DND-41 (cell line): Measurements from ENCODE around the gene IL17REL.

ENCODE experiments used
- EZH2 ChIP-seq: IDR thresholded peaks from 3 replicates; pipeline ENCODE4 v1.6.1; 2012; ENCODE audit warnings: borderline replicate concordance, low read depth, mild to moderate bottlenecking, moderate library complexity, low read length, inconsistent platforms; ENCODE audit not compliant: severe bottlenecking
- TF ChIP-seq, protein P1 (sequence below): IDR thresholded peaks from 2 replicates; pipeline ENCODE4 v1.5.1; 2012; ENCODE audit warnings: borderline replicate concordance, low read length, moderate library complexity, mild to moderate bottlenecking; ENCODE audit not compliant: poor library complexity, severe bottlenecking; ENCODE audit errors: extremely low read depth

DNA sequence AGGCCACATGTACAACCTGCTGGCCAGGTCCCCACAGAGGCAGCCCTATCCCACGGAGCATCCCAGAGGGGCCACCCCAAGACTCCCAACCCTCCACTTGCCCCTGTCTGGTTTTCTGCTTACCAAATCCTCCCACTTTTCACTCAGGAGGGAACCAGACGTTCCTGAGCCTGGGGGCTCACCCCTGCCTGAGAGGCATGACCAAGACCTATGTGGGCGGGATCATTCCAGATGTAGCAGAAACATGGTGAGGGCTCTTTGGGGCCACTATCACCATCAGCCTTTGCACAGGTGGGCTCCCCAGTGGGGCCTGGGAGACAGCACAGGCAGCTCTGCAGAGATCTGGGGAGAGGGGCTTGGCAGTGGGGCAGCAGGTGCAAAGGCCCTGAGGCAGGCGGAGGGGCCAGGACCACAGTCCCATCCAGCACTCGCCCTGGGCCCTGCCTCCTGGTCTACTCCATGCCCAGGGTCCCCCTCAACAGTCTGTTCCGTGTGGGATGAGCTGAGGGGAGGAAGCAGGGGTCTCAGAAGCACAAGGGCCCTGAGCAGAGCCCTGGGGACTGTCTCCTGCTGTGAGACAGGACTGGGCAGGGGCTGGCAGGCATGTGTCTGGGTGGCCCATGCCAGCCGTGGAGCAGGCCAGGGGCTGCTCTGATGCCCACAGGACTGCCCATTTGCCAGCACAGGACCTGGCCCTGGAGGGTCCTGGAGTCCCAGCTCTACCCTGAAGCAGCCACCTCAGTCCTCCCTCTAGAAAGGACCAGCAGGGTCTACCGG is 42.6 kb downstream of the IL17REL start:
- TF ChIP-seq, protein P1, sequence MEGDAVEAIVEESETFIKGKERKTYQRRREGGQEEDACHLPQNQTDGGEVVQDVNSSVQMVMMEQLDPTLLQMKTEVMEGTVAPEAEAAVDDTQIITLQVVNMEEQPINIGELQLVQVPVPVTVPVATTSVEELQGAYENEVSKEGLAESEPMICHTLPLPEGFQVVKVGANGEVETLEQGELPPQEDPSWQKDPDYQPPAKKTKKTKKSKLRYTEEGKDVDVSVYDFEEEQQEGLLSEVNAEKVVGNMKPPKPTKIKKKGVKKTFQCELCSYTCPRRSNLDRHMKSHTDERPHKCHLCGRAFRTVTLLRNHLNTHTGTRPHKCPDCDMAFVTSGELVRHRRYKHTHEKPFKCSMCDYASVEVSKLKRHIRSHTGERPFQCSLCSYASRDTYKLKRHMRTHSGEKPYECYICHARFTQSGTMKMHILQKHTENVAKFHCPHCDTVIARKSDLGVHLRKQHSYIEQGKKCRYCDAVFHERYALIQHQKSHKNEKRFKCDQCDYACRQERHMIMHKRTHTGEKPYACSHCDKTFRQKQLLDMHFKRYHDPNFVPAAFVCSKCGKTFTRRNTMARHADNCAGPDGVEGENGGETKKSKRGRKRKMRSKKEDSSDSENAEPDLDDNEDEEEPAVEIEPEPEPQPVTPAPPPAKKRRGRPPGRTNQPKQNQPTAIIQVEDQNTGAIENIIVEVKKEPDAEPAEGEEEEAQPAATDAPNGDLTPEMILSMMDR: no peak
- TF ChIP-seq EZH2: no peak
